IPS-20b (cell line): ENCODE measurements around the gene MUC5B.
A peak's percentile ranks its signal among the peaks of the same experiment; 100 is the strongest.
"Not testable (repeated sequence)": the region's sequence is repeated elsewhere in the genome, so short reads cannot be mapped to it uniquely, and the experiment has no call there.

ENCODE experiments used
- H3K27ac ChIP-seq: one replicate; pipeline ENCODE4 v1.5.1; 2013; ENCODE audit warnings: low read length
- H3K27me3 ChIP-seq: 2 replicates; pipeline ENCODE4 v1.6.1; 2013; ENCODE audit warnings: mild to moderate bottlenecking, low read length, inconsistent platforms; ENCODE audit not compliant: insufficient read depth
- H3K36me3 ChIP-seq: 2 replicates; pipeline ENCODE4 v1.6.1; 2013; ENCODE audit warnings: low read depth, mild to moderate bottlenecking, inconsistent platforms, low read length, moderate library complexity; ENCODE audit not compliant: insufficient read depth
- H3K4me1 ChIP-seq: 2 replicates; pipeline ENCODE4 v1.6.1; 2013; ENCODE audit warnings: mild to moderate bottlenecking, control low read depth, inconsistent platforms, low read length, moderate library complexity; ENCODE audit not compliant: insufficient read depth
- H3K4me3 ChIP-seq: 2 replicates; pipeline ENCODE4 v1.5.1; 2013; ENCODE audit warnings: mild to moderate bottlenecking, low read length, inconsistent platforms
- H3K9ac ChIP-seq: 2 replicates; pipeline ENCODE4 v1.6.1; 2013; ENCODE audit warnings: low read depth, mild to moderate bottlenecking, inconsistent platforms, low read length, moderate library complexity
- H3K9me3 ChIP-seq: 2 replicates; pipeline ENCODE4 v1.6.1; 2013; ENCODE audit warnings: mild to moderate bottlenecking, low read depth, low read length, inconsistent platforms; ENCODE audit not compliant: insufficient read depth

The MUC5B gene

DNA sequence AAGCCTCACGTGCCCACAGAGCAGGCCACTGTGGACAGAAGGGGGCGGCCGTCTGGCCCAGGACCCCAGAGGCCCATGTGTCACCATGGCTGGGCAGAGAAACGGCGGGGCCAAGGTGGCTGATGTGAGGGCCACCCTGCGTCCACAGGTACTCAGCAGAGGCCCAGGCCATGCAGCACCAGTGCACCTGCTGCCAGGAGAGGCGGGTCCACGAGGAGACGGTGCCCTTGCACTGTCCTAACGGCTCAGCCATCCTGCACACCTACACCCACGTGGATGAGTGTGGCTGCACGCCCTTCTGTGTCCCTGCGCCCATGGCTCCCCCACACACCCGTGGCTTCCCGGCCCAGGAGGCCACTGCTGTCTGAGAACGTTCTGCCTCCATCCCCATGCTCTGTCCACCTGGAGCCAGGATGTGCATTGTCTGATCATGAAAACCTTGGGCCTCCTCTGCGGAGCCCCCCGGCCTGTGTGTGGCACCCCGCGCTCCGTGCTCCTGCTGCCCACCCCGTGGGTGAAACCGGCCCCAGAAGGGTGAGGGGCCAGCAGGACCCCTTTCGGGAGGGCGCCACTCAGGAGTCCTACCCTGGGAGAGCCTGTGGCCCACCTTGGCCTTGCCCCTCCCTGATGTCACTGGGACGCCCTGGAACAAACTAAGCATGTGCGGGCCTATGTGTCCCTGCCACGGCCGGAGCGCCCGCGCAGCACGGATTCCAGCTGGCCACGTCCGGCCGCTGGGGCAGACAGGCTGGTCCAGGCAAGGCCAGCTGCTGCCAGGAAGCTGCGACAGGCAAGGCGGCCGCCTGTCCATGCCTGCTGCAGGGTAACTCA, 38.6 kb downstream of the MUC5B start:
- no peak overlapping the region for H3K27ac ChIP-seq
- no peak overlapping the region for H3K4me3 ChIP-seq

GRCh38 chr11:1262172-1263006, 39.5 kb downstream of the MUC5B start:
- Histone ChIP-seq H3K9me3 (peaks cover 11% of the 10 kb centered on the region), H3K4me3 (peak overlapping the region; percentile 59), H3K36me3 (no peaks in the 10 kb centered on the region), H3K27ac (no peak overlapping the region), H3K9ac (peak overlapping the region; percentile 69; the same call in 1 of the 2 replicates), H3K27me3 (no peaks in the 10 kb centered on the region), H3K4me1 (no peaks in the 10 kb centered on the region)

More for the DNA sequence above, 38.6 kb downstream of the MUC5B start:
- Histone ChIP-seq H3K27me3 (no peaks in the 10 kb centered on the region), H3K4me1 (no peaks in the 10 kb centered on the region), H3K36me3 (no peaks in the 10 kb centered on the region), H3K9ac (no peak overlapping the region), H3K9me3 (peaks cover 10% of the 10 kb centered on the region)

DNA sequence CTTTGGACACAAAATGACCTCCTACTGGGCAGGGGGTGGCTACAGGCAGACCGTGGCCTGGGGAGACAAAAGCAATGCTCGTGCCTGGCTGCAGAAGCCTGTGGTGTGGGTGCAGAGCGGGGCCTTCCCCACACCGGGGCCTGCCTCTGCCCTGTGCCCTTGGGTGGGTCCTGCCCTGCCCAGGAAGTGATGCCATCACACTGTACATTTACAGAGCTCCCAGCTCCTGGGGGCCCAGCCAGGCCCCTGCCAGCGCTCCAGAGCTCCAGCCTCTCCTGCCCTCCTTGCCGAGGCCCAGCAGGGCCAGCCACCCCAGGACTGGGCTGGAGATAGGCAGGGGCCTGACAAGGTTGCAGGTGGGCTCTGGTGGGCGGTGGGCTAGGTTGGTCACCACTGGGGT, 40.1 kb downstream of the MUC5B start:
- H3K4me3 ChIP-seq: peak overlapping the region; percentile 53; the same call in 1 of the 2 replicates
- no peak overlapping the region for H3K9ac ChIP-seq
- H3K27ac ChIP-seq: no peak overlapping the region
- H3K36me3 ChIP-seq: no peaks in the 10 kb centered on the region
- no peaks in the 10 kb centered on the region for H3K4me1 ChIP-seq
- H3K9me3 ChIP-seq: peaks cover 11% of the 10 kb centered on the region
- no peaks in the 10 kb centered on the region for H3K27me3 ChIP-seq

DNA sequence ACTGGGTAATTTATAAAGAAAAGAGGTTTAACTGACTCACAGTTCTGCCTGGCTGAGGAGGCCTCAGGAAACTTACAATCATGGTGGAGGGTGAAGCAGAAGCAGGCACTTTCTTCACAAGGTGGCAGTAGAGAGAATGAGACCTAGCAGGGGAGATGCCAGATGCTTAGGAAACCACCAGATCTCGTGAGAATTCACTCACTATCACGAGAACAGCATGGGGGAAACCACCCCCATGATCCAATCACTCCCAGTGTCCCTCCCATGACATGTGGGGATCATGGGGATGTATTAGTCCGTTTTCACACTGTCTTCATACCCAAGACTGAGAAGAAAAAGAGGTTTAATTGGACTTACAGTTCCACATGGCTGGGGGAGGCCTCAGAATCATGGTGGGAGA, 41.6 kb downstream of the MUC5B start:
- not testable (repeated sequence) for H3K9ac ChIP-seq, H3K4me3 ChIP-seq, H3K27ac ChIP-seq, H3K36me3 ChIP-seq, H3K27me3 ChIP-seq, H3K4me1 ChIP-seq
- H3K9me3 ChIP-seq: peaks cover 11% of the 10 kb centered on the region

DNA sequence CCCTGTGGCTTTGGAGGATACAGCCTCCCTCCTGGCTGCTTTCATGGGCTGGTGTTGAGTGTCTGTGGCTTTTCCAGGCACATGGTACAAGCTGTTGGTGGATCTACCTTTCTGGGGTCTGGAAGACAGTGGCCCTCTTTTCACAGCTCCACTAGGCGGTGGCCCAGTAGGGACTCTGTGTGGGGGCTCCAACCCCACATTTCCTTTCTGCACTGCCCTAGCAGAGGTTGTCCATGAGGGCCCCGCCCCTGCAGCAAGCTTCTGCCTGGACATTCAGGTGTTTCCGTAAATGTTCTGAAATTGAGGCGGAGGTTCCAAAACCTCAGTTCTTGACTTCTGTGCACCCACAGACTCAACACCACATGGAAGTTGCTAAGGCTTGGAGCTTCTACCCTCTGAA, 42.6 kb downstream of the MUC5B start:
- peaks cover 11% of the 10 kb centered on the region for H3K9me3 ChIP-seq
- not testable (repeated sequence) for H3K36me3 ChIP-seq, H3K9ac ChIP-seq, H3K27ac ChIP-seq, H3K4me1 ChIP-seq, H3K27me3 ChIP-seq, H3K4me3 ChIP-seq

DNA sequence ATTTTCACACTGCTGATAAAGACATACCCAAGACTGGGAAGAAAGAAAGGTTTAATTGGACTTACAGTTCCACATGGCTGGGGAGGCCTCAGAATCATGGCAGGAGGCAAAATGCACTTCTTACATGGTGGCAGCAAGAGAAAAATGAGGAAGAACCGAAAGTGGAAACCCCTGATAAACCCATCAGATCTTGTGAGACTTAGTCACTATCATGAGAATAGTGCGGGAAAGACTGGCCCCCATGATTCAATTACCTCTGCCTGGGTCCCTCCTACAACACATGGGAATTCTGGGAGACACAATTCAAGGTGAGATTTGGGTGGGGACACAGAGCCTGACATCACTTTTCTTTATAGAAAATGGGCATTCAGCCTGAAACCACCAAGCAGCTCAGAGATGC, 44.1 kb downstream of the MUC5B start:
- not testable (repeated sequence) for H3K9ac ChIP-seq, H3K27ac ChIP-seq, H3K27me3 ChIP-seq, H3K36me3 ChIP-seq, H3K4me3 ChIP-seq, H3K4me1 ChIP-seq
- H3K9me3 ChIP-seq: peaks cover 11% of the 10 kb centered on the region

DNA sequence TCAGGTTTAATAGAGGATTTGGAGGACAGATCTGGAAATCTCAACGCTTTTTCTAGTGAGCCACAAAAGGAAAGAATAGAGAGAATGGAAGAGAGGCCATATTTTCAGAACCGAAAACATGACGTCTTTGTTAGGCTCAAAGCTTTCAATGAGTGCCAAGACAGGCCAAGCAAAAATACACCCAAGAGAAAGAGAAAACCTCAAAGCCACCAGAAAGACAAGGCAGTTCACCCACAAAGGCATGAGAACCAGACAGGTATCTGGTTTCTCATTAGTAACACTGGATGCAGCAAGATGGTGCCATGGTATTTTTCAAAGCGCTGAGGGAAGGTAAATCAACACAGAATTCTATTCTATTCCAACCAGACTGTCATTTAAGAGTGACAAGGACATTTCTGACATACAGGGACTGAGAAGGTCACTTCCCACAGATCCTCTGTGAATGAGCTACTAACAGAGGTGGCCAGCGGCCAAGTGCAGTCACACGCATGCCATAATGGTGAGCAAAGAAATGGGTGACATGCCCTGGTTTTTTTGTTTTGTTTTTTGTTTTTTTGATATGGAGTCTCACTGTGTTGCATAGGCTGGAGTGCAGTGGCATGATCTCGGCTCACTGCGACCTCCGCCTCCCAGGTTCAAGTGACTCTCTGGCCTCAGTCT, 44.7 kb downstream of the MUC5B start:
- Histone ChIP-seq H3K4me1 (no peaks in the 10 kb centered on the region), H3K9me3 (peaks cover 11% of the 10 kb centered on the region), H3K36me3 (no peaks in the 10 kb centered on the region), H3K9ac (no peak overlapping the region), H3K4me3 (no peak overlapping the region), H3K27me3 (no peaks in the 10 kb centered on the region), H3K27ac (no peak overlapping the region)

GRCh38 chr11:1269957-1270356, 47.1 kb downstream of the MUC5B start:
- no peaks in the 10 kb centered on the region for H3K36me3 ChIP-seq

GRCh38 chr11:1270476-1270875, 47.6 kb downstream of the MUC5B start:
- Histone ChIP-seq H3K4me1 (no peaks in the 10 kb centered on the region), H3K36me3 (no peaks in the 10 kb centered on the region), H3K27me3 (no peaks in the 10 kb centered on the region), H3K4me3 (no peak overlapping the region), H3K27ac (no peak overlapping the region), H3K9me3 (peaks cover 8% of the 10 kb centered on the region), H3K9ac (no peak overlapping the region)

More at GRCh38 chr11:1269957-1270356, 47.1 kb downstream of the MUC5B start:
- Histone ChIP-seq H3K9me3 (peaks cover 11% of the 10 kb centered on the region), H3K27me3 (no peaks in the 10 kb centered on the region), H3K4me3 (no peak overlapping the region), H3K4me1 (no peaks in the 10 kb centered on the region), H3K27ac (no peak overlapping the region), H3K9ac (no peak overlapping the region)

DNA sequence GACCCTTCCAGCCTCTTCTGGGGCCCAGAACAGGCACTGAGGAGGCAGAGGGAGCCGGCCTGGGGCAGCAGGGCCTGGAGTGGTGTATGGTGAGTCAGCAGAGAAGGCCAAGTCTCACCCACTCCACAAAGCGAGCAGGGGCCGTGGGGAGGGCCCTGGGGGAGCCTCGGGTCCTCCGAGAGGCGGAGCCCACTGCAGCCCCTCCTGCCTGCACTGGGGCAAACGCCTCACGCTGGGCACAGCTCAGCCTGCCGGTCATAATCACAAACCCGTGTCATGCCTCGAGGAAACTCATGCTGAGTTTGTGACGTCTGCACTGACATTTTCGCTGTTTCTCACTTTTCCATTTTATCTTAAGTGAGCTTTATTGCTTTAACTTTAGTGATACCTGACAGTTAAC, 48.1 kb downstream of the MUC5B start:
- H3K4me1 ChIP-seq: no peaks in the 10 kb centered on the region
- H3K36me3 ChIP-seq: 0 out of 2 replicates have a peak, but pooled peaks cover 1% of the 10 kb centered on the region
- H3K9ac ChIP-seq: no peak overlapping the region
- H3K4me3 ChIP-seq: no peak overlapping the region
- H3K27me3 ChIP-seq: no peaks in the 10 kb centered on the region
- peaks cover 4% of the 10 kb centered on the region for H3K9me3 ChIP-seq
- H3K27ac ChIP-seq: no peak overlapping the region

GRCh38 chr11:1271406-1271805, 48.5 kb downstream of the MUC5B start:
- H3K9me3 ChIP-seq: peaks cover 1% of the 10 kb centered on the region

More at GRCh38 chr11:1271406-1271805, 48.5 kb downstream of the MUC5B start:
- H3K4me3 ChIP-seq: no peak overlapping the region
- 0 out of 2 replicates have a peak, but pooled peaks cover 6% of the 10 kb centered on the region for H3K36me3 ChIP-seq
- H3K4me1 ChIP-seq: no peaks in the 10 kb centered on the region
- no peaks in the 10 kb centered on the region for H3K27me3 ChIP-seq
- H3K9ac ChIP-seq: no peak overlapping the region
- no peak overlapping the region for H3K27ac ChIP-seq
